B cell (primary cell): ENCODE results near the gene BID. TPM values are rescaled to one million over a fixed set of nuclear protein-coding genes. Genes with fewer than 3 reads are reported as not detected.

Experiments used
- ATAC-seq: fragments of 200-7000 bp; cut with Tn5 transposase; one replicate; pipeline ENCODE4 v1.10.0; 2021; ENCODE audit warnings: low read depth, mild to moderate bottlenecking, moderate number of reproducible peaks, moderate library complexity
- CTCF ChIA-PET: fragments of 350-600 bp; sonication (Branson Sonifier 250); formaldehyde crosslinking; loops from one replicate; lab custom pipeline; 2021; ENCODE audit warnings: antibody characterized with exemption, inconsistent platforms; lab: Charles Lee
- POLR2A ChIA-PET: fragments of 350-600 bp; sonication (Branson Sonifier 250); formaldehyde crosslinking; loops from one replicate; lab custom pipeline; 2021; ENCODE audit warnings: antibody characterized with exemption; lab: Charles Lee
- DNase-seq: peaks from one replicate; pipeline ENCODE4 v3.0.0; 2013
- H2AFZ ChIP-seq: 2 replicates; pipeline ENCODE4 v1.6.1; 2012; ENCODE audit warnings: mild to moderate bottlenecking, low read depth, low read length; ENCODE audit not compliant: insufficient read depth, poor library complexity, severe bottlenecking
- H3K27ac ChIP-seq, 2 donors: 1 replicate in 1 of 2; 2 replicates in 1 of 2; pipeline ENCODE4 v1.5.1; 2012 to 2013; ENCODE audit warnings: low read length in 2 of 2, mild to moderate bottlenecking in 2 of 2, moderate library complexity in 1 of 2
- H3K27me3 ChIP-seq, 4 experiments: fragments of 200-600 bp in 1 of 4; sonication (generic) in 1 of 4; replicated peaks in 1 of 4; 1 replicate in 2 of 4; 2 replicates in 2 of 4; pipeline versions ENCODE4 v1.6.1 to v1.7.0; 2013 to 2016; ENCODE audit warnings: low read length in 3 of 4, mild to moderate bottlenecking in 2 of 4, mixed read lengths in 1 of 4, moderate library complexity in 1 of 4; ENCODE audit not compliant: insufficient read depth in 4 of 4, control insufficient read depth in 3 of 4; ENCODE audit errors: control extremely low read depth in 1 of 4
- H3K36me3 ChIP-seq, 2 experiments: replicated peaks in 1 of 2; 1 replicate in 1 of 2; 2 replicates in 1 of 2; pipeline versions ENCODE4 v1.6.1 to v1.7.1; 2013; ENCODE audit warnings: low read length in 1 of 2; ENCODE audit not compliant: insufficient read depth in 2 of 2, control insufficient read depth in 1 of 2; ENCODE audit errors: control extremely low read depth in 1 of 2, extremely low read depth in 1 of 2
- H3K4me1 ChIP-seq, 2 donors: fragments of 200-600 bp in 1 of 2; sonication (generic) in 1 of 2; 1 replicate in 1 of 2; 2 replicates in 1 of 2; pipeline versions ENCODE4 v1.5.1 to v1.6.1; 2013 to 2017; ENCODE audit warnings: low read length in 2 of 2; ENCODE audit not compliant: control insufficient read depth in 2 of 2, insufficient read depth in 2 of 2
- H3K4me2 ChIP-seq: replicated peaks from 2 replicates; pipeline ENCODE3; 2012; ENCODE audit warnings: mild to moderate bottlenecking, low read depth, low read length; ENCODE audit not compliant: poor library complexity, severe bottlenecking
- H3K4me3 ChIP-seq, 5 experiments: fragments of 200-600 bp in 1 of 5; sonication (generic) in 1 of 5; 1 replicate in 3 of 5; 2 replicates in 2 of 5; pipeline versions ENCODE4 v1.5.1 to v1.7.0; 2011 to 2016; ENCODE audit warnings: low read length in 4 of 5, mild to moderate bottlenecking in 4 of 5, low read depth in 2 of 5, control low read depth in 1 of 5, moderate library complexity in 1 of 5; ENCODE audit not compliant: insufficient read depth in 1 of 5; ENCODE audit errors: control extremely low read depth in 1 of 5, extremely low read depth in 1 of 5
- H3K79me2 ChIP-seq: fragments of 200-600 bp; sonication (generic); one replicate; pipeline ENCODE4 v1.6.0; 2016; ENCODE audit warnings: low read length; ENCODE audit not compliant: control insufficient read depth, insufficient read depth
- H3K9ac ChIP-seq: fragments of 200-600 bp; sonication (generic); 2 replicates; pipeline ENCODE4 v1.6.1; 2017; ENCODE audit warnings: mild to moderate bottlenecking, low read length, moderate library complexity
- H3K9me3 ChIP-seq, 3 donors: one replicate each; pipeline versions ENCODE4 v1.6.1 to v1.7.1; 2013; ENCODE audit warnings: low read length in 2 of 3; ENCODE audit not compliant: control insufficient read depth in 2 of 3, insufficient read depth in 1 of 3; ENCODE audit errors: control extremely low read depth in 1 of 3
- H4K20me1 ChIP-seq: 2 replicates; pipeline ENCODE4 v1.6.0; 2012; ENCODE audit warnings: mild to moderate bottlenecking, low read length; ENCODE audit not compliant: insufficient read depth, control insufficient read depth, poor library complexity, severe bottlenecking
- H3K27ac Mint-ChIP-seq: one replicate; pipeline ENCODE4 v1.8.0; 2021; ENCODE audit warnings: mixed read lengths
- H3K27me3 Mint-ChIP-seq: one replicate; pipeline ENCODE4 v1.8.0; 2021; ENCODE audit warnings: mixed read lengths
- H3K4me1 Mint-ChIP-seq: one replicate; pipeline ENCODE4 v1.8.0; 2021; ENCODE audit warnings: mixed read lengths
- H3K4me3 Mint-ChIP-seq: one replicate; pipeline ENCODE4 v1.8.0; 2021; ENCODE audit warnings: mixed read lengths
- H3K9me3 Mint-ChIP-seq: one replicate; pipeline ENCODE4 v1.8.0; 2022; ENCODE audit warnings: mixed read lengths; ENCODE audit not compliant: insufficient read depth
- EZH2 ChIP-seq: IDR thresholded peaks from 2 replicates; pipeline ENCODE4 v1.6.1; 2012; ENCODE audit warnings: borderline replicate concordance, low read depth, mild to moderate bottlenecking, moderate library complexity, low read length; ENCODE audit not compliant: insufficient read depth, poor library complexity, severe bottlenecking
- WGBS: methylation state at CpG from one replicate; pipeline ENCODE4 v1.1.5; 2013; ENCODE audit warnings: missing lambda C conversion rate; ENCODE audit not compliant: insufficient coverage; 5-methylcytosine and 5-hydroxymethylcytosine counted together
- intact Hi-C: fragments of 100-400 bp; cut with micrococcal nuclease; formaldehyde crosslinking; loops from one replicate; pipeline ENCODE4 v1.10.0; 2022
- polyA plus RNA-seq: library from polyadenylated mRNA; depleted of rRNA; stranded (reverse); fragments of >200 nt; gene quantifications from 2 replicates; pipeline ENCODE4 v1.2.3, GENCODE V29; 2012
- total RNA-seq, 2 donors: library from RNA; stranded (reverse); fragments of 120-200 nt in 1 of 2; gene quantifications; 1 replicate in 1 of 2; 2 replicates in 1 of 2; pipeline versions ENCODE4 v1.2.3 to v1.2.4, GENCODE V29; 2013 to 2022
- TF ChIP-seq, protein P1 (sequence below): fragments of 200-600 bp; IDR thresholded peaks from one replicate; pipeline ENCODE4 v1.8.0; 2022; ENCODE audit warnings: antibody characterized with exemption, mild to moderate bottlenecking

The BID gene
- total and polyA plus RNA-seq, 2 donors (not counting 1 experiment from before 2014, with no cell fraction given), result 17.5 to 23.3 TPM

DNA sequence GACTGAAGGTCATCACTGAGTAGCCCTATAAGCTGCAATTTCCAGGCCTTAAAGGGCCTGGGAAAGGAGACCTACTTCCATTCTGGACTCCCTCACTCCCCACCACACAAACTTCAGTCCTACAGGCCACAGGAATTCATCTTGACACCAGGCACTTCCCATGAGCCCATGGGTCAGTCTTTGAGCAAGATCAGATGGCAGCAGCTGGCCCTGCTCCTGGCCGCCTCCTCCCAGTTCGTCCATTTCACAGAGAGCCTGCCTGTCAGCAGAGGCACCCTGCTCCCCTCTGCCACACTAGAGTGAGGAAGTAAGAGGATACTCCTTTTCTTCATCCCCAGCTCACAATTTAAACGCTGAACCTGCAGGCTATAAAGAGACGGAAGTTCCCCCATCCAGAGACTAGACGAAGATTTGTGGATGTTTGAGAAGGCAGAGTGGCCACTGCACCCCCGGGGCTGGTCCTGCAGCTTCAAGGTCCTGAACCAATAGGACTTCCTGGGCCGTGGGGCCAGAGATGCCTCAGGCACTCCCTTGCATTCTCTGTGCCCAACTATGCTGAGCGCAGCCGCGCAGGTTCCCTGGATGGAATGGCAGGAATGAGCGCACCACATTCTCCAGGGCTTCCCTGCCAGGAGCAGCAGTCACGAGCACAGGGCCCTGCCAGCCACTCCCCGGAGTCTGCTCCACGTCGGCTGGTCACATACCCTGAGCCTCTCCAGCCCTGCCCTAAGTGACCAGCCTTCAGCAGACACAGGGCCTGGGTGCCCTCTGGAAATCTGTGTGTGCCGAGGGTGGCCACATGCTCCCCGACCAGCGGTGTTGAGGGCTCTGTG, 33.5 kb upstream of the BID start:
- WGBS, result 96% methylated on average over 17 of the region's 18 CpGs
- ChIA-PET CTCF (interaction anchor here (1.3 to 1.6 kb wide), 2 partner anchors 22 to 268 kb away, joined by 4 to 5 read pairs; no protein-coding TSS in a partner anchor), POLR2A (no interaction called here)
- no peak for TF ChIP-seq EZH2
- TF ChIP-seq, protein P1, sequence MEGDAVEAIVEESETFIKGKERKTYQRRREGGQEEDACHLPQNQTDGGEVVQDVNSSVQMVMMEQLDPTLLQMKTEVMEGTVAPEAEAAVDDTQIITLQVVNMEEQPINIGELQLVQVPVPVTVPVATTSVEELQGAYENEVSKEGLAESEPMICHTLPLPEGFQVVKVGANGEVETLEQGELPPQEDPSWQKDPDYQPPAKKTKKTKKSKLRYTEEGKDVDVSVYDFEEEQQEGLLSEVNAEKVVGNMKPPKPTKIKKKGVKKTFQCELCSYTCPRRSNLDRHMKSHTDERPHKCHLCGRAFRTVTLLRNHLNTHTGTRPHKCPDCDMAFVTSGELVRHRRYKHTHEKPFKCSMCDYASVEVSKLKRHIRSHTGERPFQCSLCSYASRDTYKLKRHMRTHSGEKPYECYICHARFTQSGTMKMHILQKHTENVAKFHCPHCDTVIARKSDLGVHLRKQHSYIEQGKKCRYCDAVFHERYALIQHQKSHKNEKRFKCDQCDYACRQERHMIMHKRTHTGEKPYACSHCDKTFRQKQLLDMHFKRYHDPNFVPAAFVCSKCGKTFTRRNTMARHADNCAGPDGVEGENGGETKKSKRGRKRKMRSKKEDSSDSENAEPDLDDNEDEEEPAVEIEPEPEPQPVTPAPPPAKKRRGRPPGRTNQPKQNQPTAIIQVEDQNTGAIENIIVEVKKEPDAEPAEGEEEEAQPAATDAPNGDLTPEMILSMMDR, result no peak
- peaks cover 0 to 90% of the 10 kb centered on the region in 2 experiments for H3K36me3 ChIP-seq
- H3K4me1 ChIP-seq, result no peaks in the 10 kb centered on the region
- intact Hi-C loops, result no loop called here
- H3K27ac ChIP-seq, result no peak overlapping the region
- Mint-ChIP-seq H3K27ac (no peak overlapping the region), H3K27me3 (no peaks in the 10 kb centered on the region), H3K9me3 (no peaks in the 10 kb centered on the region), H3K4me3 (no peak overlapping the region), H3K4me1 (no peaks in the 10 kb centered on the region)
- no peak for DNase-seq
- H2AFZ ChIP-seq, result no peak overlapping the region
- H3K4me3 ChIP-seq, result no peak overlapping the region
- H3K4me2 ChIP-seq, result no peak overlapping the region
- H3K9ac ChIP-seq, result no peak overlapping the region
- H3K9me3 ChIP-seq, result no peaks in the 10 kb centered on the region
- no peak for ATAC-seq
- H3K27me3 ChIP-seq, result no peaks in the 10 kb centered on the region
- H3K79me2 ChIP-seq, result no peaks in the 10 kb centered on the region
- H4K20me1 ChIP-seq, result no peaks in the 10 kb centered on the region

DNA sequence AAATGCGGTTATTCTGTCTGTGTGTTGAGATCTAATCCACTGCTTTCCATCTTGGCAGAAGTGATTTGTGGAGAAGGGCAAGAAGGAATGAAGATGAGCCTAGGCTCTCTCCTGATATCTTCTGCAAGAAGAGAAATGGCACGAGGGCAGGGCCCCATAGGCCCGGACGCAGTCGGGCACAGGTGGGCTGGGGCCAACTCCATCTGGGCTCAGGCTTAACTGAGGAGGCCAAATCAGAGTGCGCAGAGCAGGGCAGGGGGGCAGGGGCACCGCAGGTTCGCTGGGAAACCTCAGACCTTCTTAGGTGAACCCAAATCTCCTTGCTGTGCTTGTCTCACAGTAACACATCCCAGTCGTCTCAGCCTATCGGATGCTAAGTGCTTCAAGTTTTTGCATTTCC, 32.8 kb upstream of the BID start:
- no peaks in the 10 kb centered on the region for H3K27me3 Mint-ChIP-seq
- Histone ChIP-seq H3K27me3 (no peaks in the 10 kb centered on the region), H3K79me2 (no peaks in the 10 kb centered on the region), H4K20me1 (no peaks in the 10 kb centered on the region), H3K4me1 (no peaks in the 10 kb centered on the region), H2AFZ (no peak overlapping the region), H3K9me3 (no peaks in the 10 kb centered on the region), H3K4me3 (no peak overlapping the region), H3K36me3 (peaks cover 0 to 83% of the 10 kb centered on the region in 2 experiments), H3K4me2 (no peak overlapping the region), H3K9ac (no peak overlapping the region), H3K27ac (no peak overlapping the region)
- no peak overlapping the region for H3K27ac Mint-ChIP-seq
- ChIA-PET POLR2A (no interaction called here), CTCF (interaction anchor here (1.6 kb wide), 1 partner anchor 21 kb away, joined by 5 read pairs; no protein-coding TSS in a partner anchor)
- H3K4me3 Mint-ChIP-seq, result no peak overlapping the region
- DNase-seq (no peak), ATAC-seq (no peak)
- H3K9me3 Mint-ChIP-seq, result no peaks in the 10 kb centered on the region
- intact Hi-C loops, result no loop called here
- peaks cover 3% of the 10 kb centered on the region for H3K4me1 Mint-ChIP-seq
- TF ChIP-seq, protein P1, result no peak
- no peak for TF ChIP-seq EZH2
- 95% methylated on average over 10 of the region's 10 CpGs for WGBS
